ENCODE data around the gene CDX4. TPM values are rescaled to one million over a fixed set of nuclear protein-coding genes. Genes with fewer than 3 reads are reported as not detected.

The CDX4 gene
- total RNA-seq (ENCODE audit: unreplicated experiment), result not detected
- long read RNA-seq, result 0 reads

- Mint-ChIP-seq H3K4me1 (ENCODE audit: unreplicated experiment) (no peaks in the 10 kb centered on the region), H3K4me3 (ENCODE audit: unreplicated experiment) (no peak within 1 kb of the TSS), H3K9me3 (ENCODE audit: unreplicated experiment) (no peaks in the 10 kb centered on the region), H3K36me3 (ENCODE audit: low read depth, unreplicated experiment) (no peaks in the 10 kb centered on the region), H3K27ac (ENCODE audit: unreplicated experiment) (no peak within 1 kb of the TSS), H3K27me3 (ENCODE audit: unreplicated experiment) (peaks cover 1% of the 10 kb centered on the region)
- no peak for DNase-seq (ENCODE audit: low spot score)
- TF ChIP-seq CTCF (IDR thresholded peaks at IDR 0.05; ENCODE audit: unreplicated experiment), result no peak
Measured at GRCh38 chrX:73446831-73447230, at the start of gene CDX4. CDX4 (plus strand) TSS chrX:73447053; CDS start chrX:73447254, 201 bp downstream.

GRCh38 chrX:73398185-73398914 is 48.5 kb upstream of the CDX4 start:
- TF ChIP-seq CTCF (IDR thresholded peaks at IDR 0.05; ENCODE audit: unreplicated experiment), result no peak
- no peak overlapping the region for H3K4me3 Mint-ChIP-seq (ENCODE audit: unreplicated experiment)
- H3K9me3 Mint-ChIP-seq (ENCODE audit: unreplicated experiment), result no peaks in the 10 kb centered on the region
- H3K27ac Mint-ChIP-seq (ENCODE audit: unreplicated experiment), result no peak overlapping the region
- no peaks in the 10 kb centered on the region for H3K36me3 Mint-ChIP-seq (ENCODE audit: low read depth, unreplicated experiment)
- H3K27me3 Mint-ChIP-seq (ENCODE audit: unreplicated experiment), result no peaks in the 10 kb centered on the region
- no peaks in the 10 kb centered on the region for H3K4me1 Mint-ChIP-seq (ENCODE audit: unreplicated experiment)
- no peak for DNase-seq (ENCODE audit: low spot score)

- TF ChIP-seq CTCF (IDR thresholded peaks at IDR 0.05; ENCODE audit: unreplicated experiment), result no peak
- Mint-ChIP-seq H3K4me1 (ENCODE audit: unreplicated experiment) (no peaks in the 10 kb centered on the region), H3K27ac (ENCODE audit: unreplicated experiment) (no peak overlapping the region), H3K27me3 (ENCODE audit: unreplicated experiment) (no peaks in the 10 kb centered on the region), H3K9me3 (ENCODE audit: unreplicated experiment) (no peaks in the 10 kb centered on the region), H3K4me3 (ENCODE audit: unreplicated experiment) (no peak overlapping the region), H3K36me3 (ENCODE audit: low read depth, unreplicated experiment) (no peaks in the 10 kb centered on the region)
- DNase-seq (ENCODE audit: low spot score), result no peak
Measured at GRCh38 chrX:73400136-73400748, 46.6 kb upstream of the CDX4 start.

- Mint-ChIP-seq H3K36me3 (ENCODE audit: low read depth, unreplicated experiment) (no peaks in the 10 kb centered on the region), H3K27ac (ENCODE audit: unreplicated experiment) (no peak overlapping the region), H3K9me3 (ENCODE audit: unreplicated experiment) (no peaks in the 10 kb centered on the region), H3K4me1 (ENCODE audit: unreplicated experiment) (no peaks in the 10 kb centered on the region), H3K27me3 (ENCODE audit: unreplicated experiment) (no peaks in the 10 kb centered on the region), H3K4me3 (ENCODE audit: unreplicated experiment) (no peak overlapping the region)
- DNase-seq (ENCODE audit: low spot score), result no peak
- no peak for TF ChIP-seq CTCF (IDR thresholded peaks at IDR 0.05; ENCODE audit: unreplicated experiment)
Measured at GRCh38 chrX:73401591-73402266, 45.1 kb upstream of the CDX4 start.

- no peak for DNase-seq (ENCODE audit: low spot score)
- Mint-ChIP-seq H3K4me3 (ENCODE audit: unreplicated experiment) (no peak overlapping the region), H3K27ac (ENCODE audit: unreplicated experiment) (no peak overlapping the region), H3K4me1 (ENCODE audit: unreplicated experiment) (no peaks in the 10 kb centered on the region), H3K36me3 (ENCODE audit: low read depth, unreplicated experiment) (no peaks in the 10 kb centered on the region), H3K27me3 (ENCODE audit: unreplicated experiment) (no peaks in the 10 kb centered on the region), H3K9me3 (ENCODE audit: unreplicated experiment) (no peaks in the 10 kb centered on the region)
- no peak for TF ChIP-seq CTCF (IDR thresholded peaks at IDR 0.05; ENCODE audit: unreplicated experiment)
Measured at GRCh38 chrX:73412930-73413329, 33.9 kb upstream of the CDX4 start.

Data from endothelial cell (in vitro differentiated cells).